HG02885 (cell line): ENCODE data around the gene INO80C.
"Not testable (repeated sequence)": the region's sequence is repeated elsewhere in the genome, so short reads cannot be mapped to it uniquely, and the experiment has no call there.

Source experiments
- ATAC-seq: cut with Tn5 transposase; IDR thresholded peaks from one replicate; pipeline ENCODE4 v1.9.1; 2021; ENCODE audit warnings: mild to moderate bottlenecking; ENCODE audit not compliant: unreplicated experiment, poor library complexity

Gene INO80C

GRCh38 chr18:35489913-35490490 is 7.8 kb downstream of the INO80C start:
- no peak for ATAC-seq

- not testable (repeated sequence) for ATAC-seq
Observed at GRCh38 chr18:35489281-35489680, 8.5 kb downstream of the INO80C start.

- not testable (repeated sequence) for ATAC-seq
Observed at GRCh38 chr18:35488396-35488795, 9.4 kb downstream of the INO80C start.

- not testable (repeated sequence) for ATAC-seq
Observed at GRCh38 chr18:35487525-35487924, 10.2 kb downstream of the INO80C start.

GRCh38 chr18:35485852-35486251 is 11.9 kb downstream of the INO80C start:
- no peak for ATAC-seq

- peak; percentile 85 for ATAC-seq
Observed at GRCh38 chr18:35484034-35484433, 13.7 kb downstream of the INO80C start.

- no peak for ATAC-seq
Observed at GRCh38 chr18:35481960-35482366, 15.8 kb downstream of the INO80C start.

GRCh38 chr18:35479911-35480586 is 17.7 kb downstream of the INO80C start:
- ATAC-seq = no peak

GRCh38 chr18:35478520-35479435 is 19.0 kb downstream of the INO80C start:
- no peak for ATAC-seq

- ATAC-seq = no peak
Observed at GRCh38 chr18:35477974-35478373, 19.8 kb downstream of the INO80C start.

- ATAC-seq = no peak
Observed at GRCh38 chr18:35477497-35477896, 20.3 kb downstream of the INO80C start.

- no peak for ATAC-seq
Observed at GRCh38 chr18:35474884-35475283, 22.9 kb downstream of the INO80C start.

GRCh38 chr18:35473562-35473961 is 24.2 kb downstream of the INO80C start:
- no peak for ATAC-seq

- ATAC-seq = no peak
Observed at GRCh38 chr18:35470435-35470834, 27.3 kb downstream of the INO80C start.

GRCh38 chr18:35469725-35470124 is 28.0 kb downstream of the INO80C start:
- ATAC-seq = no peak

GRCh38 chr18:35468711-35469110 is 29.0 kb downstream of the INO80C start:
- no peak for ATAC-seq

- peak; percentile 69 for ATAC-seq
Observed at GRCh38 chr18:35467624-35468016, 30.1 kb downstream of the INO80C start.

- peak; percentile 23 for ATAC-seq
Observed at GRCh38 chr18:35466815-35467623, 30.7 kb downstream of the INO80C start.

- ATAC-seq = peak; percentile 53
Observed at GRCh38 chr18:35466334-35466733, 31.4 kb downstream of the INO80C start.

- ATAC-seq = no peak
Observed at GRCh38 chr18:35465329-35465728, 32.4 kb downstream of the INO80C start.
